ENCODE data around the gene CT45A9.
"Not testable (repeated sequence)": the region's sequence is repeated elsewhere in the genome, so short reads cannot be mapped to it uniquely, and the experiment has no call there.

Gene CT45A9, protein sequence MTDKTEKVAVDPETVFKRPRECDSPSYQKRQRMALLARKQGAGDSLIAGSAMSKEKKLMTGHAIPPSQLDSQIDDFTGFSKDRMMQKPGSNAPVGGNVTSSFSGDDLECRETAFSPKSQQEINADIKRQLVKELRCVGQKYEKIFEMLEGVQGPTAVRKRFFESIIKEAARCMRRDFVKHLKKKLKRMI

GRCh38 chrX:135871712-135872111 lies at the start of gene CT45A9:
Gene CT45A9 (minus strand): TSS chrX:135871812. CDS start chrX:135868061, 3,751 bp downstream.
- in situ Hi-C loops (cut with MboI; ENCODE audit: low sequenced_read_pairs), result not testable (repeated sequence)

DNA sequence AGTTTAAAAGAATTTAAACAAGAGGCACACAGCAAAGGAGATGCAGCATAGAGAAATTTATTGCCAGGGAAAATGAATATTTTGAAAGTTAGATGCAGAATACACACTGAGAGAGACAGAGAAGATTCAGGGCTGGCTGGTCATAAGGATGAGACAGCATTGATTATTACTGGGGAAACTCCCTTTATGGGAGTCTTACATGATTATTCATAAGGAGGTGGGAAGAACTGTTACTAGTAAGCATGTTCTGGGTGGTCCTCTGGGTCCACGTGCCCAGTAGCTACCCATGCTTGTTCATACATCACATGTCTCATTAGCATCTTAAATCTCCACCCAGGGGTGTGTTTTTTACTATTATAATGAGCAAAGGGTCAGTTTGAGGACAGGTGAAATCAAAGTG lies 48.9 kb upstream of the CT45A9 start:
- in situ Hi-C loops (cut with MboI; ENCODE audit: low sequenced_read_pairs), result not testable (repeated sequence)

DNA sequence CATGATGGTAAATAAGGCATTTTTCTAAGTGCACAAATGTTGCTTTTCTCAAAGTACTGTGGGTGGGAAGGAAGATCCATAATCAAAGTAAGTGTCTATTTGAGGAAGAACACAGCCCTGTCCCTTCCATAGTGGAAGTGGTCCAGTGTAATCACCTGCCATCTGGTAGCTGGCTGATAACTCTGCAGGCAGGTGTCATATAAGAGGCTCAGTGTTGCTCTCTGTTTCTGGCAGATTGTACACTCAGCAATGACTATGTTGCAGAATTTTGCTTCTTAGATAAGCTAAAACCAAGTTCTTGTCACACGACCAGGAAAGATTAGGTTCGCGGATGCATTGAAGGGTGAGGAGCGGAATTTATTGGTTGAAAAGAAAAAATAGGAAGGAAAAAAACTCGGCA lies 42.8 kb upstream of the CT45A9 start:
- in situ Hi-C loops (cut with MboI; ENCODE audit: low sequenced_read_pairs), result no loop called here

- in situ Hi-C loops (cut with MboI; ENCODE audit: low sequenced_read_pairs), result no loop called here
These were observed 38.6 kb upstream of the CT45A9 start for GRCh38 chrX:135910251-135910650.

DNA sequence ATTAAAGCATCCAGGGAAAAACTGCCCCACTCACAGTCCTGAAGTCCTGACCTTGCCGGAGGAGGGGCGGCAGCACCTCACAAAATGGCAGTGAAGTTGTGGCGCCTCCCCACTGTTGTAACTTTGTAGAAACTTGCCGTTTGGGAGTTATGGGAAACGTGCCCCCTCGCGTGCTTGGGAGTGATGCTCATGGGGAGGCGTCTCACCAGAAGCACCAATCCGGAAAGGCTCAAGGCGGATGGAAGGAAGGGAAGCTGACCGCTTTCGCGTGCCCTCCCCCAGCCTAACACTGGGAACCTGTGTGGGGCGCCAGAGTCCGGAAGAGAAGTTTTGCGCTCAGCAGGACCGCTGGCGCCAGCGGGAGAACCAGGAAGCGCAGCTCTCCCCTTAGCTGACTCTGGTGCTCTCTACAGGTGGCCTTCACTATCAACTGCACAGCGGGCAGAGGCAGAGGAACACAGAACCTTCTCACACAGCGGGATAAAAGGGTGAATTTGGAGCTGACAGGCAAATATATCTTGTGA lies 21.7 kb upstream of the CT45A9 start, which contains the start of the genes CT45A10 and SAGE1:
Gene CT45A10, minus strand, starts transcription at position 151 of the 524 bp plus-strand sequence. CDS start 8,100 bp downstream, outside the sequence.
Gene SAGE1, plus strand, starts transcription at position 423 of the 524 bp plus-strand sequence. CDS start 2,527 bp downstream, outside the sequence.
- in situ Hi-C loops (cut with MboI; ENCODE audit: low sequenced_read_pairs), result no loop called here

DNA sequence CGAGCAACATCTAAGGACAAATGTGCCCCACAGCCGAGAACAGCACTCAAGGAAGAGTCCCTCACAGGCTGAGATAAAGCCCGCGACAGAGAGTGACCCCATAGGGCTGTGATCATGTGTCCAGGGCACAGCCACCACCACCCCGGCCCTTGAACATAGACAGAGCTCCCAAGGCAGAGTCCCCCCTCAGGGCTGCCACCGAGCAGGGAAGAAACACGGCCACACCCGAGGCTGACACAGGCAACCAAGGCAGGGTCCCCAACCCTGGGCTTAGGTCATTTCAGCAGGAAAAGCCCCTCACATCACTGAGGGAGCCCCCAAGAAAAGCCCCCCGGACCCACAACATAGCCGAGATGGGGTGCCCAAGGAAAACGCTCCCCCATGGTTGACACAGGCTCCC lies 21.2 kb upstream of the CT45A9 start:
- in situ Hi-C loops (cut with MboI; ENCODE audit: low sequenced_read_pairs), result no loop called here

- in situ Hi-C loops (cut with MboI; ENCODE audit: low sequenced_read_pairs), result no loop called here
These were observed 18.5 kb upstream of the CT45A9 start for GRCh38 chrX:135890087-135890585.

- in situ Hi-C loops (cut with MboI; ENCODE audit: low sequenced_read_pairs), result not testable (repeated sequence)
These were observed 17.4 kb upstream of the CT45A9 start for GRCh38 chrX:135888976-135889375.

DNA sequence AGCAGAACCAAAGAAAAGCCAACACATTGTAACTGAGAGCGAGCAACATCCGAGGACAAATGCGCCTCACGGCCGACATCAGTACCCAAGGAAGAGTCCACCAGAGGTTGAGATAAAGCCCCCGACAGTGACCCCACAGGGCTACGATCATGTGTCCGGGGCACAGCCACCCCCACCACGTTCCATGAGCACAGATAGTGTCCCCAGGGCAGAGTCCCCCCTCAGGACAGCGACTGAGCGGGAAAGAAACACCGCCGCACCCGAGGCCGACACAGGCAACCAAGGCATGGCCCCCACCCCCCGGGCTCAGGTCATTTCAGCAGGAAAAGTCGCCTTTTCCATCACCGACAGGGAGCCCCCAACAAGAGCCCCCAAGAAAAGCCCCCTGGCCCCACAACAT lies 16.6 kb upstream of the CT45A9 start:
- in situ Hi-C loops (cut with MboI; ENCODE audit: low sequenced_read_pairs), result not testable (repeated sequence)

DNA sequence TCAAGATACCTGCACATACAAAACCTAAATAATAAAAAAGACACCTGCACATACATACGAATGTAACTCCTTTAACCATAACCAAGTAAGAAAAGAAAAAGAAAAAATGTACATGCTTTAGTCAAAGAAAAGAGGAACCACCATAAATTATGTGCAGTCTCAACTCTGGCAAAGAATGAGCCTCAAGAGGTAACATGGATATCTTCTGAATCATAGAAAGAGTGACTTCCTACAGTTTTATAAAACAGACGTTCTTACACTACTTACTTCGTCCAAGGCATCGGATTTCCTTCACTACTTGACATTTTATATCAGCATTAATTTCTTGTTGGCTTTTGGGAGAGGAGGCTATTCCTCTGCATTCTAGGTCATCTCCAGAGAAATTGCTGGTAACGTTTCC lies 11.1 kb upstream of the CT45A9 start:
- in situ Hi-C loops (cut with MboI; ENCODE audit: low sequenced_read_pairs), result not testable (repeated sequence)

DNA sequence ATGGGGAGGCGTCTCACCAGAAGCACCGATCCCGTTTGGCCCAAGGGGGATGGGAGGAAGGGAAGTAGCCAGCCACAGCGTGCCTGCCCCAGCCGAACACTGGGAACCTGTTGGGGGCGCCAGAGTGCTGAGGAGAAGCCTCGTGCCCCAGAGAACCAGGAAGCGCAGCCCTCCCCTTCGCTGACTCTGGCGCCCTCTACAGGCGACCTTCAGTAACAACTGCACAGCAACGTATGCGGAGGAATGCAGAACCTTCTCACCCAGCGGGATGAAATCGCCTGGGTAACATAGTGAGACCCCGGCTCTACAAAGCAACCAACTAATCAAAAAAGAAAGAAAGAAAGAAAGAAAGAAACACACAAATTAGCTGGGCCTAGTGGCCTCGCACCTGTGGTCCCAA lies 17.2 kb downstream of the CT45A9 start, which contains the start of gene CT45A8:
Gene CT45A8, minus strand, starts transcription at position 101 of the 400 bp plus-strand sequence. CDS start 3,755 bp downstream, outside the sequence.
- in situ Hi-C loops (cut with MboI; ENCODE audit: low sequenced_read_pairs), result not testable (repeated sequence)

DNA sequence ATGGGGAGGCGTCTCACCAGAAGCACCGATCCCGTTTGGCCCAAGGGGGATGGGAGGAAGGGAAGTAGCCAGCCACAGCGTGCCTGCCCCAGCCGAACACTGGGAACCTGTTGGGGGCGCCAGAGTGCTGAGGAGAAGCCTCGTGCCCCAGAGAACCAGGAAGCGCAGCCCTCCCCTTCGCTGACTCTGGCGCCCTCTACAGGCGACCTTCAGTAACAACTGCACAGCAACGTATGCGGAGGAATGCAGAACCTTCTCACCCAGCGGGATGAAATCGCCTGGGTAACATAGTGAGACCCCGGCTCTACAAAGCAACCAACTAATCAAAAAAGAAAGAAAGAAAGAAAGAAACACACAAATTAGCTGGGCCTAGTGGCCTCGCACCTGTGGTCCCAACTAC lies 34.4 kb downstream of the CT45A9 start, which contains the start of gene CT45A7:
Gene CT45A7, minus strand, starts transcription at position 101 of the 400 bp plus-strand sequence. CDS start 3,747 bp downstream, outside the sequence.
- in situ Hi-C loops (cut with MboI; ENCODE audit: low sequenced_read_pairs), result not testable (repeated sequence)

DNA sequence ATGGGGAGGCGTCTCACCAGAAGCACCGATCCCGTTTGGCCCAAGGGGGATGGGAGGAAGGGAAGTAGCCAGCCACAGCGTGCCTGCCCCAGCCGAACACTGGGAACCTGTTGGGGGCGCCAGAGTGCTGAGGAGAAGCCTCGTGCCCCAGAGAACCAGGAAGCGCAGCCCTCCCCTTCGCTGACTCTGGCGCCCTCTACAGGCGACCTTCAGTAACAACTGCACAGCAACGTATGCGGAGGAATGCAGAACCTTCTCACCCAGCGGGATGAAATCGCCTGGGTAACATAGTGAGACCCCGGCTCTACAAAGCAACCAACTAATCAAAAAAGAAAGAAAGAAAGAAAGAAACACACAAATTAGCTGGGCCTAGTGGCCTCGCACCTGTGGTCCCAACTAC lies 51.7 kb downstream of the CT45A9 start, which contains the start of gene CT45A2:
Gene CT45A2, minus strand, starts transcription at position 101 of the 400 bp plus-strand sequence. CDS start 3,747 bp downstream, outside the sequence.
- in situ Hi-C loops (cut with MboI; ENCODE audit: low sequenced_read_pairs), result not testable (repeated sequence)
